ENCODE data around the gene PLSCR3.
A peak's percentile ranks its signal among the peaks of the same experiment; 100 is the strongest.

The PLSCR3 gene

GRCh38 chr17:7394452-7395191 is at the start of gene PLSCR3:
PLSCR3 (minus strand) TSS chr17:7394525; CDS start chr17:7394110, 415 bp downstream.
- peak; percentile 95 for FAIRE-seq
- DNase-seq (ENCODE audit: insufficient read length, low spot score): peak; percentile 97

GRCh38 chr17:7443499-7444485 is 49.5 kb upstream of the PLSCR3 start:
- FAIRE-seq (no peak), DNase-seq (ENCODE audit: insufficient read length, low spot score) (no peak)

GRCh38 chr17:7442142-7442541 is 47.8 kb upstream of the PLSCR3 start:
- DNase-seq (ENCODE audit: insufficient read length, low spot score): no peak
- FAIRE-seq: no peak

GRCh38 chr17:7441266-7441665 is 46.9 kb upstream of the PLSCR3 start:
- FAIRE-seq: no peak
- DNase-seq (ENCODE audit: insufficient read length, low spot score): no peak

- DNase-seq (ENCODE audit: insufficient read length, low spot score): no peak
- FAIRE-seq: no peak
Measured at GRCh38 chr17:7440834-7441195, 46.5 kb upstream of the PLSCR3 start.

DNA sequence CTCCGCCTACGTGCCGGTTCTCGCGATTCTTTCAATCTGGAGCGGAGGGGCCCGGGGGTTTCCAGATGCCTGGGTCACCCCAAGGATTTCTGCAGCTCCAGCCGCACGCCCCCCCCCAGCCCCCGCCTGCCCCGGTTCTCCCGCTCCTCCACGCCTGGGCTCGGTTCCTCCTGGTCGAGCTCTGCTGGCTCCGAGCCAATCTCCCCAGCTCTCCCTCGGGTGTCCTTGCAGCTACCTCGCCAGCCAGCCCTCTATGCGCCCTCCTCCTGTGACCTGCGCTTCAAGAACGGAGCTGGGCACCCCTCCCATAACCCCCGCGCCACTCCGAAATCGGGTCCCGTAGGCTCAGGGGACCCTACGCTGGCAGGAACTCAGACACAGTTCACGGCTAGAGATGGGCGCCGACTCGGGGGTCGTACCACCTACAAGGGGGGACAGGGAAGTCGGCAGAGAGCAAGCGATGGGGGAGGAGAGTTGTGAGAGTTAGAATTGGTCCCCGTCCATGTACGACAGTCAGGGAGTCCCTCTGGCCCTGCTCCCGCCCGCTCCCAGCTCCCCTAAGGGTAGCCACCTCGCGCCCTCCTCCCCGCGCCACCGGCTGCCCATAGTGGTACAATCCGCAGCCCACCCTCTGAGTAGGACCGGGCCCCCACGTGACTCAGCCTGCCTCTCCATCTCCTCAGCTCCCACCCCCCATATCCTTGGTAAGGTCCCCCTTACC is 45.9 kb upstream of the PLSCR3 start:
- DNase-seq (ENCODE audit: insufficient read length, low spot score): no peak

GRCh38 chr17:7439462-7440112 is 45.3 kb upstream of the PLSCR3 start, which contains the start of gene FGF11:
FGF11 (plus strand) TSS chr17:7439512; CDS start chr17:7439621, 109 bp downstream.
- DNase-seq (ENCODE audit: insufficient read length, low spot score) (no peak), FAIRE-seq (no peak)

More for the DNA sequence above, 45.9 kb upstream of the PLSCR3 start:
- peak; percentile 87 for FAIRE-seq

- DNase-seq (ENCODE audit: insufficient read length, low spot score): no peak
- FAIRE-seq: no peak
Measured at GRCh38 chr17:7438656-7439460, 44.5 kb upstream of the PLSCR3 start.

- DNase-seq (ENCODE audit: insufficient read length, low spot score) (no peak), FAIRE-seq (no peak)
Measured at GRCh38 chr17:7437950-7438614, 43.8 kb upstream of the PLSCR3 start.

DNA sequence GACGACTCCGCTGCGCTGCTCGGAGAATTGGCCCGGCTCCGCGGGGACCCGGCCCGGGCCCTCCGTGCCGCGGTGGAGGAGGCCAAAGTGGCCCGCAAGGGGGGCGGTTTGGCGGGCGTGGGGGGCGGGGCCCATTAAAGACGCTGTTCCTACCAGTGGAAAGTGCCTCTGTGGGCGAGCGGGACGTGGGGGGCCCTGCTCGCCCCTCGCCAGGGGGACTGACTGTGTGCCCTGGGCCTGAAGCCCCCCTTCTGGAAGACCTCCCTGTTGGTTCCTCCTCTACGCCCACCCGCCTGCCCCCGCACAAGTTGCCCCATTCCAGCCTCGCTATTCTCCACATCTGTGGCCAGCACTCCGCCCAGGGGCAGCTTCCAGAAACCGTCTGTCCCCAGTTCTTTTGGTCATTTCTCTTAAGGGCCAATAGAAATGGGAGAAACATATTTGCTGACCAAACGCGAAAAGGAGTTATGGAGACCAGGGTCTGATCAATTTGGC is 43.1 kb upstream of the PLSCR3 start:
- DNase-seq (ENCODE audit: insufficient read length, low spot score) (no peak), FAIRE-seq (no peak)

GRCh38 chr17:7436556-7437368 is 42.4 kb upstream of the PLSCR3 start:
- no peak for FAIRE-seq
- DNase-seq (ENCODE audit: insufficient read length, low spot score): no peak

GRCh38 chr17:7435676-7436555 is 41.6 kb upstream of the PLSCR3 start:
- DNase-seq (ENCODE audit: insufficient read length, low spot score): no peak
- FAIRE-seq: no peak

- no peak for FAIRE-seq
Measured at GRCh38 chr17:7432296-7432695, 38.0 kb upstream of the PLSCR3 start.

DNA sequence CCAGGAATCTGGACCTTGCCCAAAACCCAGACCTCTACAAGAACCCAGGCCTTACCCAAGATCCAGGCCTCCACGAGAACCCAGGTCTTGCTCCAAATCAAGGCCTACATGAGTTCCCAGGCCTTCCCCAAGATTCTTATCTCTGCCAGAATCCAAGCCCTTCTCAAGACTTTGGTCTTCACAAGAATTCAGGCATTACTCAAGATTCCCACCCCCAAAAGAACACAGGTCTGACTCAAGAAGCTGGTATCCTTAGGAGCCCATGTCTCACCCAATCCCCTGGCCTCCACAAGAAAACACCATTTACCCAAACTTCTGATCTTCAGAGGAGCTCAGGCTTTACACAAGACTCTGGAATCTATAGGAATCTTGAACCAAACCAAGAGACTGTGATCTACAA is 36.9 kb upstream of the PLSCR3 start:
- FAIRE-seq: no peak

More at GRCh38 chr17:7432296-7432695, 38.0 kb upstream of the PLSCR3 start:
- no peak for DNase-seq (ENCODE audit: insufficient read length, low spot score)

GRCh38 chr17:7429722-7430121 is 35.4 kb upstream of the PLSCR3 start:
- no peak for DNase-seq (ENCODE audit: insufficient read length, low spot score)
- FAIRE-seq: no peak

More for the DNA sequence above, 36.9 kb upstream of the PLSCR3 start:
- DNase-seq (ENCODE audit: insufficient read length, low spot score): no peak

GRCh38 chr17:7428557-7428956 is 34.2 kb upstream of the PLSCR3 start, which contains the start of gene SPEM3:
SPEM3 (plus strand) TSS chr17:7428857; CDS start chr17:7428903, 46 bp downstream.
- DNase-seq (ENCODE audit: insufficient read length, low spot score) (no peak), FAIRE-seq (no peak)

DNA sequence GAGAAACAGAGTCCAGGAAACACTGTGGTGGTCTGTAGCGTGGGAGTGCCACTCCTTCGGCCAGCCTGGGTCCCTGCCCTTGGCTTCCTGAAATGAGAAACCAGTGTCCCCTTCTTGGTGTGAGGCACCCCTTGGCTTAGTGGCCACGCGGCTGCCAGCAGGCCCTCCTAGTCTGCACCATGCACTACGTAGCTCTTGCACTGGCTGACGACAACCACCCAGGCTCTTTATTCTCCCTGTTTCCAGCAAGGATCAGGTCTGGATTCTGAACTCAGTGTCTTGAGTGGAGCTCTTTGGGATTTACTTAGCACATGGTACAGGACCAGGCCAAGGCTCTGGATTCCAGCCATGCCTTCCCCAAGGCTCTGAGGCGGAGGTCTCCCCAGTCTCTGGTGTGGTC is 33.2 kb upstream of the PLSCR3 start:
- no peak for DNase-seq (ENCODE audit: insufficient read length, low spot score)
- FAIRE-seq: no peak
